PC-9 (cell line): ENCODE measurements around the gene CDKN2B. TPM values are rescaled to one million over a fixed set of nuclear protein-coding genes. Genes with fewer than 3 reads are reported as not detected.

ENCODE experiments used
- BruUV-seq: library from RNA; stranded (reverse); fragments of 400-500 nt; replicated peaks from 2 replicates; lab custom pipeline; 2021; lab: Mats Ljungman, UMichigan
- CTCF ChIA-PET: fragments of 300-600 bp; sonication (Branson Sonifier 250); formaldehyde crosslinking; loops from one replicate; lab custom pipeline; 2022; ENCODE audit warnings: antibody characterized with exemption; lab: Charles Lee
- POLR2A ChIA-PET: fragments of 300-600 bp; sonication (Branson Sonifier 250); formaldehyde crosslinking; loops from one replicate; lab custom pipeline; 2022; ENCODE audit warnings: antibody characterized with exemption; ENCODE audit not compliant: unreplicated experiment; lab: Charles Lee
- DNase-seq, 2 experiments: peaks; one replicate each; pipeline versions ENCODE4 v3.0.0 to v3.0.0-alpha.2; 2015 to 2022; ENCODE audit warnings: mixed read lengths in 1 of 2
- H2AFZ ChIP-seq: fragments of 200-600 bp; sonication (generic); 2 replicates; pipeline ENCODE4 v1.8.1; 2017; ENCODE audit warnings: antibody characterized with exemption
- H3F3A ChIP-seq: fragments of 200-600 bp; sonication (generic); 2 replicates; pipeline ENCODE4 v1.8.1; 2017; ENCODE audit warnings: antibody characterized with exemption, mild to moderate bottlenecking, low read depth; ENCODE audit not compliant: insufficient read depth
- H3K27ac ChIP-seq: fragments of 200-600 bp; sonication (generic); 2 replicates; pipeline ENCODE4 v1.6.1; 2016; ENCODE audit warnings: mixed run types
- H3K27me3 ChIP-seq: fragments of 200-600 bp; sonication (generic); 2 replicates; pipeline ENCODE4 v1.6.1; 2016; ENCODE audit warnings: low read depth, mixed run types; ENCODE audit not compliant: insufficient read depth
- H3K36me3 ChIP-seq: fragments of 200-600 bp; sonication (generic); 2 replicates; pipeline ENCODE4 v1.6.1; 2016; ENCODE audit warnings: low read depth, mixed run types
- H3K4me1 ChIP-seq: fragments of 200-600 bp; sonication (generic); replicated peaks from 2 replicates; pipeline ENCODE4 v1.6.1; 2016; ENCODE audit warnings: mixed run types; ENCODE audit not compliant: insufficient read depth
- H3K4me2 ChIP-seq: fragments of 200-600 bp; sonication (generic); 2 replicates; pipeline ENCODE4 v1.6.1; 2017; ENCODE audit warnings: mixed run types
- H3K4me3 ChIP-seq: fragments of 200-600 bp; sonication (generic); 2 replicates; pipeline ENCODE4 v1.6.1; 2016; ENCODE audit warnings: mixed run types
- H3K79me2 ChIP-seq: fragments of 200-600 bp; sonication (generic); 2 replicates; pipeline ENCODE4 v1.6.1; 2017; ENCODE audit warnings: low read depth, mixed run types
- H3K9me2 ChIP-seq: fragments of 200-600 bp; sonication (generic); 2 replicates; pipeline ENCODE4 v1.8.1; 2017; ENCODE audit warnings: mild to moderate bottlenecking; ENCODE audit not compliant: insufficient read depth
- H3K9me3 ChIP-seq: fragments of 200-600 bp; sonication (generic); 2 replicates; pipeline ENCODE4 v1.8.1; 2016; ENCODE audit warnings: low read depth; ENCODE audit not compliant: insufficient read depth
- H4K20me1 ChIP-seq: fragments of 200-600 bp; sonication (generic); 2 replicates; pipeline ENCODE4 v1.8.1; 2017; ENCODE audit not compliant: insufficient read depth
- CTCF ChIP-seq: fragments of 200-600 bp; sonication (generic); conservative IDR thresholded peaks from 2 replicates; pipeline ENCODE4 v1.6.1; 2017; ENCODE audit warnings: mixed run types, antibody characterized with exemption, mild to moderate bottlenecking, moderate library complexity
- EZH2 ChIP-seq: fragments of 200-600 bp; sonication (generic); IDR thresholded peaks from 2 replicates; pipeline ENCODE4 v1.8.0; 2017; ENCODE audit warnings: antibody characterized with exemption, low read depth
- intact Hi-C: fragments of 100-400 bp; cut with micrococcal nuclease; formaldehyde crosslinking; loops from one replicate; pipeline ENCODE4 v1.10.0; 2022; ENCODE audit not compliant: unreplicated experiment
- total RNA-seq: library from RNA; stranded (reverse); gene quantifications from 2 replicates; pipeline ENCODE4 v1.2.3, GENCODE V29; 2021

Gene CDKN2B
- total RNA-seq, 1 experiment from 2014 or later, result 33.8 TPM

GRCh38 chr9:22041775-22042174 lies 32.7 kb upstream of the CDKN2B start:
- BruUV-seq, result no TSS peak
- intact Hi-C loops, result loop anchor here (2.0 to 5.0 kb wide), 4 partner anchors 43 to 197 kb away; no protein-coding TSS in a partner anchor
- no peak overlapping the region; the same call in 1 of the 2 replicates for H3K4me3 ChIP-seq
- H3K9me3 ChIP-seq, result no peaks in the 10 kb centered on the region
- peaks cover 33% of the 10 kb centered on the region for H3F3A ChIP-seq
- no peaks in the 10 kb centered on the region for H3K36me3 ChIP-seq
- TF ChIP-seq CTCF (no peak), EZH2 (no peak)
- ChIA-PET POLR2A (interaction anchor here (0.5 to 0.7 kb wide), 5 partner anchors 32 to 239 kb away, joined by 3 to 6 read pairs (median 4); partner anchors contain the start of gene CDKN2B), CTCF (interaction anchor here (1.0 kb wide), 1 partner anchor 33 kb away, joined by 3 read pairs; the partner anchor contains the start of gene CDKN2B)
- H3K27me3 ChIP-seq, result no peaks in the 10 kb centered on the region
- H3K4me1 ChIP-seq, result peaks cover 66% of the 10 kb centered on the region
- no peak overlapping the region for H2AFZ ChIP-seq
- peak; percentile 67 to 94 for DNase-seq
- H3K4me2 ChIP-seq, result peak overlapping the region; percentile 72
- H4K20me1 ChIP-seq, result no peaks in the 10 kb centered on the region
- H3K9me2 ChIP-seq, result no peaks in the 10 kb centered on the region
- no peaks in the 10 kb centered on the region for H3K79me2 ChIP-seq
- peak overlapping the region; percentile 91 for H3K27ac ChIP-seq

GRCh38 chr9:22041344-22041743 lies 32.2 kb upstream of the CDKN2B start:
- H3K79me2 ChIP-seq, result no peaks in the 10 kb centered on the region
- no TSS peak for BruUV-seq
- H3K9me3 ChIP-seq, result no peaks in the 10 kb centered on the region
- intact Hi-C loops, result loop anchor here (2.0 to 5.0 kb wide), 4 partner anchors 43 to 197 kb away; no protein-coding TSS in a partner anchor
- no peaks in the 10 kb centered on the region for H3K27me3 ChIP-seq
- TF ChIP-seq EZH2 (no peak), CTCF (no peak)
- H3K9me2 ChIP-seq, result no peaks in the 10 kb centered on the region
- H2AFZ ChIP-seq, result no peak overlapping the region
- H3F3A ChIP-seq, result peaks cover 33% of the 10 kb centered on the region
- H3K36me3 ChIP-seq, result no peaks in the 10 kb centered on the region
- H3K27ac ChIP-seq, result peak overlapping the region; percentile 91
- H3K4me2 ChIP-seq, result peak overlapping the region; percentile 72
- ChIA-PET POLR2A (interaction anchor here (0.5 to 0.7 kb wide), 5 partner anchors 32 to 238 kb away, joined by 3 to 6 read pairs (median 4); partner anchors contain the start of gene CDKN2B), CTCF (interaction anchor here (0.6 to 1.0 kb wide), 2 partner anchors 32 to 90 kb away, joined by 3 to 15 read pairs; partner anchors contain the start of gene CDKN2B)
- no peak for DNase-seq
- H4K20me1 ChIP-seq, result no peaks in the 10 kb centered on the region
- peaks cover 66% of the 10 kb centered on the region for H3K4me1 ChIP-seq
- peak overlapping the region; percentile 20 for H3K4me3 ChIP-seq

- intact Hi-C loops, result loop anchor here (2.0 to 5.0 kb wide), 4 partner anchors 44 to 198 kb away; no protein-coding TSS in a partner anchor
- no peaks in the 10 kb centered on the region for H4K20me1 ChIP-seq
These were observed 31.7 kb upstream of the CDKN2B start for GRCh38 chr9:22040760-22041159.

More at GRCh38 chr9:22040760-22041159, 31.7 kb upstream of the CDKN2B start:
- Histone ChIP-seq H3K9me2 (no peaks in the 10 kb centered on the region), H3K9me3 (no peaks in the 10 kb centered on the region), H2AFZ (no peak overlapping the region; the same call in 1 of the 2 replicates), H3K4me2 (peak overlapping the region; percentile 72), H3K27ac (peak overlapping the region; percentile 91), H3F3A (peaks cover 33% of the 10 kb centered on the region), H3K36me3 (no peaks in the 10 kb centered on the region), H3K4me1 (peaks cover 66% of the 10 kb centered on the region), H3K79me2 (no peaks in the 10 kb centered on the region), H3K4me3 (peak overlapping the region; percentile 20; the same call in 1 of the 2 replicates), H3K27me3 (no peaks in the 10 kb centered on the region)
- peak in 1 of 2 experiments; percentile 38 for DNase-seq
- BruUV-seq, result no TSS peak
- TF ChIP-seq CTCF (no peak), EZH2 (no peak)
- ChIA-PET POLR2A (interaction anchor here (0.6 kb wide), 1 partner anchor 44 kb away, joined by 3 read pairs; no protein-coding TSS in a partner anchor), CTCF (interaction anchor here (0.6 kb wide), 1 partner anchor 91 kb away, joined by 15 read pairs; no protein-coding TSS in a partner anchor)
